ENCODE results near the gene PSMB5.

PSMB5 gene

DNA sequence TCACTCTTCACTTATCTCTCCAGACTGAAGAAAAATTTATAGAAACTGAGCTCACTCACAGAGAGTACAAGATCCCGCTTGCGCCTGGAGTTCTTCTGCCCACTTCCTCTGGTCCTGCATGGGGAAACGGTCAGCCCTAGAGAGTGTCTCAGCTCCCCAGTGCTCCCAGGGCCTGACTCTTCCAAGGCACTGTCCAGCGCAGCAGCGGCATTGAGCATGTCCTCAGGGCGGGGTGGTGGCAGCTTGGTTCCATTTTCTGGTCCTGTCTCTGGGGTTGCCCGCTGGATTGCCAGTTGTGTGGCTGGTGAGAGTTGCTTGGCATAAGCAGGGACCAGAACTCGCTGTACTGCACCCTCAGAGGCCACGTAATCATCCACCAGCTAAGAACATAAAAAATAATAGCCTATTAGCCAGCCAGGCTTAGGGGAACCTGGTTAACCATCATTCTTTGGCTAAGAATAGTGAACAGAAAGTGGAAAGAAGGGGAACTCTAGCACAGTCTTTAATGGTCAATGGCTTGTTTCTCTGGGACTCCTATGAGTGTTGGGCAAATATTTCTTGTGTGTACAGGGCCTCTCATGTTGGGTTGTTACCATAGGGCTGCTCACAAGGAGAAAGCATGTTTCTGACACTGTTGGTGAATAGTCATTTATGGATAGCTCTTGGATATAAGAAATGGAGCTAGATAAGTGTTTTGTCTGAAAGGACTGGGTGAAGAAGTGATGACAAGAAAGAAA is 38.6 kb downstream of the PSMB5 start:
- H4K8ac ChIP-seq (ENCODE audit: low read depth, low read length) = no peak overlapping the region
- no peaks in the 10 kb centered on the region for H3K27me3 ChIP-seq (ENCODE audit: insufficient read depth, low read length)
- no peak overlapping the region for H3K23ac ChIP-seq (ENCODE audit: low read length)
- no CpG with 5 or more reads among the region's 9 CpGs for WGBS (ENCODE audit: extremely low coverage, insufficient coverage, insufficient read length)
- peak overlapping the region; percentile 64 for H3K9ac ChIP-seq (ENCODE audit: low read length)
- no peak overlapping the region for H2BK12ac ChIP-seq (ENCODE audit: low read length)
- peaks cover 2% of the 10 kb centered on the region for H3K9me3 ChIP-seq (ENCODE audit: insufficient read depth, low read depth, low read length)
- no peak overlapping the region for H3K4me2 ChIP-seq (ENCODE audit: low read length)
- H4K91ac ChIP-seq (ENCODE audit: low read depth, low read length) = no peak overlapping the region
- H3K18ac ChIP-seq (ENCODE audit: low read length) = no peak overlapping the region
- peaks cover 6 to 10% of the 10 kb centered on the region in 2 experiments for H3K4me1 ChIP-seq (ENCODE audit: control insufficient read depth in 1 of 2, insufficient read depth in 2 of 2, low read length in 2 of 2)
- no peak overlapping the region for H2AFZ ChIP-seq (ENCODE audit: insufficient read depth, low read length, poor library complexity)
- H3K27ac ChIP-seq (ENCODE audit: low read depth, low read length) = no peak overlapping the region
- H2AK5ac ChIP-seq (ENCODE audit: low read length) = no peak overlapping the region
- H2BK120ac ChIP-seq (ENCODE audit: insufficient read depth, low read length, poor library complexity) = no peak overlapping the region
- peaks cover 0 to 2% of the 10 kb centered on the region in 2 experiments for H3K36me3 ChIP-seq (ENCODE audit: control insufficient read depth in 1 of 2, insufficient read depth in 2 of 2, low read length in 2 of 2)
- no peaks in the 10 kb centered on the region for H3K79me1 ChIP-seq (ENCODE audit: low read length)
- no peak overlapping the region for H3K4ac ChIP-seq (ENCODE audit: low read depth, low read length)
- H3K4me3 ChIP-seq (ENCODE audit: low read depth, low read length) = peak overlapping the region; percentile 54
- no peak overlapping the region for H3K14ac ChIP-seq (ENCODE audit: low read length)
- no peaks in the 10 kb centered on the region for H3K79me2 ChIP-seq (ENCODE audit: control insufficient read depth, insufficient read depth, low read length, poor library complexity)
- no peak overlapping the region for H2BK5ac ChIP-seq (ENCODE audit: low read depth, low read length, poor library complexity)
- no peak for DNase-seq
- H4K12ac ChIP-seq (ENCODE audit: low read depth, low read length) = no peak overlapping the region

DNA sequence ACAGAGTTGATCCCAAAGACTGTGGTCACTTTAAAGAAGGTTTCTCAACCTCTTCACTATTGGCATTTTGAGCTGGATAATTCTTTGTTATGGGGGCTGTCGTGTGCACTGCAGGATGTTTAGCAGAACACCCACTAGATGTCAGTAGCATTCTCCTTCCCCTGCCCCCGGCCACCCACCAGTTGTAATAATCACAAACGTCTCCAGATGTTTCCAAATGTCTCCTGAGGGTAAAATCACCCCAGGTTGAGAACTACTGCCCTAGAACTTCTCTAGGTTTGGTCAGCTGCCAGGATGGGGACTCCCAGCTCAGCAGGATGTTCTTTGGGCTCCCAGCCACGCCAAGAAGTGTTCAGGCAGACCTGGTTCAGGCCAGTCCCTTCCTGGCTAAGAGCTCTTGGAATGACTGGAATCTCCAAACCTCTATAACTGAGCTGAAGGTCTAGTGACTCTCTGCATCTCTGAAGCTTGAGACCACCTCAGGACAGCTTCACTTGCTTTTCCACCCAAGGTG is 39.9 kb downstream of the PSMB5 start:
- Histone ChIP-seq H3K4ac (ENCODE audit: low read depth, low read length) (no peak overlapping the region), H3K36me3 (ENCODE audit: control insufficient read depth in 1 of 2, insufficient read depth in 2 of 2, low read length in 2 of 2) (peaks cover 0 to 2% of the 10 kb centered on the region in 2 experiments), H3K9me3 (ENCODE audit: insufficient read depth, low read depth, low read length) (peaks cover 2% of the 10 kb centered on the region), H4K91ac (ENCODE audit: low read depth, low read length) (no peak overlapping the region), H2AFZ (ENCODE audit: insufficient read depth, low read length, poor library complexity) (peak overlapping the region; percentile 2), H2BK5ac (ENCODE audit: low read depth, low read length, poor library complexity) (no peak overlapping the region), H3K9ac (ENCODE audit: low read length) (no peak overlapping the region), H2BK12ac (ENCODE audit: low read length) (peak overlapping the region; percentile 22), H3K27ac (ENCODE audit: low read depth, low read length) (no peak overlapping the region), H3K23ac (ENCODE audit: low read length) (no peak overlapping the region), H3K4me1 (ENCODE audit: control insufficient read depth in 1 of 2, insufficient read depth in 2 of 2, low read length in 2 of 2) (peaks cover 6 to 10% of the 10 kb centered on the region in 2 experiments), H4K12ac (ENCODE audit: low read depth, low read length) (no peak overlapping the region), H3K18ac (ENCODE audit: low read length) (no peak overlapping the region), H3K79me1 (ENCODE audit: low read length) (no peaks in the 10 kb centered on the region), H3K14ac (ENCODE audit: low read length) (no peak overlapping the region), H3K4me2 (ENCODE audit: low read length) (peak overlapping the region; percentile 24), H3K79me2 (ENCODE audit: control insufficient read depth, insufficient read depth, low read length, poor library complexity) (no peaks in the 10 kb centered on the region), H2AK5ac (ENCODE audit: low read length) (no peak overlapping the region), H4K8ac (ENCODE audit: low read depth, low read length) (no peak overlapping the region), H3K27me3 (ENCODE audit: insufficient read depth, low read length) (no peaks in the 10 kb centered on the region), H2BK120ac (ENCODE audit: insufficient read depth, low read length, poor library complexity) (no peak overlapping the region), H3K4me3 (ENCODE audit: low read depth, low read length) (no peak overlapping the region)
- WGBS (ENCODE audit: extremely low coverage, insufficient coverage, insufficient read length) = no CpG with 5 or more reads among the region's 4 CpGs
- peak; percentile 7 to 40 for DNase-seq

DNA sequence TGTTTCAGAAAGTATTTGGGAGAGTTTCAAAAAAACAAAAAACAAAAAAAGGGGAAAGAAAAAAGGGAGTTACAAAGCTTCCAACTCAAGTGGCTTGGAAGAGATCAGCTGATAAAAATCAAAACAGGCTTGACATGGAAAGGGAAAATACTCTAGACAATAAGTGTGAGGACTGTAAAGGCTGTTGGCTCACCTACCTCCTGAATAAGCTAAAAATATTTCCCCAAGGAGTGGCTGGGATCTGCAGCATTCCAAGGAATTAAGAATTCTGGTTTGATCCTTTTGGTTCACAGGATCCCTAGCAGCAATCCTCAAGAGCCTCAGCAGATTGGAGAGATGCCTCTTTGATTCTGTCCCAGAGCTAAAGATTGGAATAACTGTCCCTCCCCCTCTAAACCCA is 41.2 kb downstream of the PSMB5 start:
- Histone ChIP-seq H4K8ac (ENCODE audit: low read depth, low read length) (no peak overlapping the region), H2BK5ac (ENCODE audit: low read depth, low read length, poor library complexity) (no peak overlapping the region), H3K36me3 (ENCODE audit: control insufficient read depth in 1 of 2, insufficient read depth in 2 of 2, low read length in 2 of 2) (peaks cover 0 to 2% of the 10 kb centered on the region in 2 experiments), H3K4ac (ENCODE audit: low read depth, low read length) (no peak overlapping the region), H2BK12ac (ENCODE audit: low read length) (no peak overlapping the region), H3K9me3 (ENCODE audit: insufficient read depth, low read depth, low read length) (peaks cover 2% of the 10 kb centered on the region), H3K4me2 (ENCODE audit: low read length) (no peak overlapping the region), H3K79me2 (ENCODE audit: control insufficient read depth, insufficient read depth, low read length, poor library complexity) (no peaks in the 10 kb centered on the region), H3K4me1 (ENCODE audit: control insufficient read depth in 1 of 2, insufficient read depth in 2 of 2, low read length in 2 of 2) (peaks cover 6 to 10% of the 10 kb centered on the region in 2 experiments), H3K27ac (ENCODE audit: low read depth, low read length) (peak overlapping the region; percentile 15), H3K18ac (ENCODE audit: low read length) (no peak overlapping the region), H4K12ac (ENCODE audit: low read depth, low read length) (no peak overlapping the region), H3K23ac (ENCODE audit: low read length) (no peak overlapping the region), H2AK5ac (ENCODE audit: low read length) (no peak overlapping the region), H3K14ac (ENCODE audit: low read length) (no peak overlapping the region), H3K9ac (ENCODE audit: low read length) (no peak overlapping the region), H3K27me3 (ENCODE audit: insufficient read depth, low read length) (no peaks in the 10 kb centered on the region), H2BK120ac (ENCODE audit: insufficient read depth, low read length, poor library complexity) (no peak overlapping the region), H2AFZ (ENCODE audit: insufficient read depth, low read length, poor library complexity) (no peak overlapping the region), H3K4me3 (ENCODE audit: low read depth, low read length) (no peak overlapping the region), H4K91ac (ENCODE audit: low read depth, low read length) (no peak overlapping the region), H3K79me1 (ENCODE audit: low read length) (no peaks in the 10 kb centered on the region)
- no peak for DNase-seq

GRCh38 chr14:22991852-22992251 is 42.8 kb downstream of the PSMB5 start:
- no peak overlapping the region for H3K18ac ChIP-seq (ENCODE audit: low read length)
- H4K8ac ChIP-seq (ENCODE audit: low read depth, low read length) = no peak overlapping the region
- H3K4me3 ChIP-seq (ENCODE audit: low read depth, low read length) = no peak overlapping the region
- no peak overlapping the region for H3K23ac ChIP-seq (ENCODE audit: low read length)
- H3K14ac ChIP-seq (ENCODE audit: low read length) = no peak overlapping the region
- no peak overlapping the region for H2AFZ ChIP-seq (ENCODE audit: insufficient read depth, low read length, poor library complexity)
- no peaks in the 10 kb centered on the region for H3K79me2 ChIP-seq (ENCODE audit: control insufficient read depth, insufficient read depth, low read length, poor library complexity)
- H2BK120ac ChIP-seq (ENCODE audit: insufficient read depth, low read length, poor library complexity) = no peak overlapping the region
- no peaks in the 10 kb centered on the region for H3K9me3 ChIP-seq (ENCODE audit: insufficient read depth, low read depth, low read length)
- H4K12ac ChIP-seq (ENCODE audit: low read depth, low read length) = no peak overlapping the region
- DNase-seq = no peak
- no peak overlapping the region for H3K4me2 ChIP-seq (ENCODE audit: low read length)
- no peak overlapping the region for H2BK12ac ChIP-seq (ENCODE audit: low read length)
- H3K36me3 ChIP-seq (ENCODE audit: control insufficient read depth in 1 of 2, insufficient read depth in 2 of 2, low read length in 2 of 2) = peaks cover 2 to 5% of the 10 kb centered on the region in 2 experiments
- WGBS (ENCODE audit: extremely low coverage, insufficient coverage, insufficient read length) = no CpG with 5 or more reads among the region's 8 CpGs
- no peak overlapping the region for H4K91ac ChIP-seq (ENCODE audit: low read depth, low read length)
- no peak overlapping the region for H3K4ac ChIP-seq (ENCODE audit: low read depth, low read length)
- no peak overlapping the region for H2BK5ac ChIP-seq (ENCODE audit: low read depth, low read length, poor library complexity)
- no peaks in the 10 kb centered on the region for H3K79me1 ChIP-seq (ENCODE audit: low read length)
- H3K27me3 ChIP-seq (ENCODE audit: insufficient read depth, low read length) = no peaks in the 10 kb centered on the region
- peaks cover 6 to 10% of the 10 kb centered on the region in 2 experiments for H3K4me1 ChIP-seq (ENCODE audit: control insufficient read depth in 1 of 2, insufficient read depth in 2 of 2, low read length in 2 of 2)
- H2AK5ac ChIP-seq (ENCODE audit: low read length) = no peak overlapping the region
- no peak overlapping the region for H3K27ac ChIP-seq (ENCODE audit: low read depth, low read length)
- no peak overlapping the region for H3K9ac ChIP-seq (ENCODE audit: low read length)
